Measurements from ENCODE around the gene GMCL2. TPM values are rescaled to one million over a fixed set of nuclear protein-coding genes. Genes with fewer than 3 reads are reported as not detected.

Gene GMCL2
- total and polyA plus RNA-seq, 8 donors, result not detected

DNA sequence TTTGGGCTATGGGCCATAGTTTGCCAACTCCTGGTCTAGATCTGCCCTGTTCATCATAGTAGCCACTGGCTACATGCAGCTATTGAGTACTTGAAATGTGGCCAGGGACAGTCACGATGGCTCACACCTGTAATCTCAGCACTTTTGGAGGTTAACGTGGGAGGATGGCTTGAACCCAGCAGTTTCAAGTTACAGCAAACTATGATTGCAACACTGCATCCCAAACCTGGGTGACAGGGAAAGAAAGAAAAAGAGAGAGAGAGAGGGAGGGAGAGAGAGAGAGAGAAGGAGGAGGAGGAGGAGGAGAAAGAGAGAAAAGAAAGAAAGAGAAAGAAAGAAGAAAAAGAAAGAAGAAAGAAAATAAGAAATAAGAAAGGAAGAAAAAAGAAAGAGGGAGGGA is 5.1 kb upstream of the GMCL2 start:
- FAIRE-seq, result no peak
- Histone ChIP-seq H3K4me1 (no peaks in the 10 kb centered on the region), H3K9me3 (no peaks in the 10 kb centered on the region), H3K27me3 (no peaks in the 10 kb centered on the region), H3K27ac (no peak overlapping the region), H3K4me3 (no peak overlapping the region), H3K36me3 (no peaks in the 10 kb centered on the region)
- TF ChIP-seq CTCF (IDR thresholded peaks at IDR 0.05), result no peak
- WGBS, 2 donors, result 34 to 45% methylated on average over 2 of the region's 2 CpGs
- intact Hi-C loops (cut with DNase I), result no loop called here
- no peak for ATAC-seq
- no peak for DNase-seq

DNA sequence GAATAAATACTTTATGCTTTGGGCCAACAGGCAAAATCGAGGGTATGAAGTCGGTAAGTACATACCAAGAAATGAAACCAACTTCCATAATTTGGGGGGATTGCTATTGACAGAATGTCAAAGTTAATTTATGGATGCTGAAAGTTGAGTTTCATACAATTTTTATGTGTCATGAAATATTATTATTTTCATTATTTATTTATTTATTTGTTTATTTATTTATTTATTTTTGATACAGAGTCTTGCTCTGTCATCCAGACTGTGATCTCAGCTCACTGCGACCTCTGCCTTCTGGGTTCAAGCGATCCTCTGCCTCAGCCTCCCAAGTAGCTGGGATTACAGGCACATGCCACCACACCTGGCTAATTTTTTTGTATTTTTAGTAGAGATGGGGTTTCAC is 4.5 kb upstream of the GMCL2 start:
- Histone ChIP-seq H3K4me3 (no peak overlapping the region), H3K27ac (no peak overlapping the region), H3K27me3 (no peaks in the 10 kb centered on the region), H3K9me3 (no peaks in the 10 kb centered on the region), H3K36me3 (no peaks in the 10 kb centered on the region), H3K4me1 (no peaks in the 10 kb centered on the region)
- FAIRE-seq (no peak), DNase-seq (no peak), ATAC-seq (no peak)
- intact Hi-C loops (cut with DNase I), result no loop called here
- no peak for TF ChIP-seq CTCF (IDR thresholded peaks at IDR 0.05)
- 63 to 88% methylated on average over 4 of the region's 4 CpGs for WGBS, 2 donors

DNA sequence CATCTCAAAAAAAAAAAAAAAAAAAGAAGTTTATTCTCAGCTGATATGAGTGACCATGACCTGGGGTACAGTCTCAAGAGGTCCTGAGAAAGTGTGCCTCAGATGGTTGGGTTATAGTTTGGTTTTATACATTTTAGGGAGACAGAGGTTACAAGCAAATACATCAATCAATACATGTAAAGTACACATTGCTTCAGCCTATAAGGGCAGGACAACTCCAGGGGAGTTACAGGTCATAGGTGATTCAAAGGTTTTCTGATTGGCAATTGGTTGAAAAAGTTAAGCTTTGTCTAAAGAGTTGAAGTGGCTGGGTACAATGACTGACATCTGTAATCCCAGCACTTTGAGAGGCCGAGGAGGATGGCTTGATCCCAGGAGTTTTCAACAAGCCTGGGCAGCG is 2.3 kb upstream of the GMCL2 start:
- H3K36me3 ChIP-seq, result no peaks in the 10 kb centered on the region
- WGBS, 2 donors, result 40 to 41% methylated on average over 2 of the region's 2 CpGs
- FAIRE-seq (no peak), ATAC-seq (no peak), DNase-seq (no peak)
- H3K4me1 ChIP-seq, result no peaks in the 10 kb centered on the region
- no peaks in the 10 kb centered on the region for H3K9me3 ChIP-seq
- no peak overlapping the region for H3K27ac ChIP-seq
- intact Hi-C loops (cut with DNase I), result no loop called here
- TF ChIP-seq CTCF (IDR thresholded peaks at IDR 0.05), result no peak
- H3K27me3 ChIP-seq, result no peaks in the 10 kb centered on the region
- no peak overlapping the region for H3K4me3 ChIP-seq

- ATAC-seq, result no peak
- intact Hi-C loops (cut with DNase I), result no loop called here
- no peak for DNase-seq
- TF ChIP-seq CTCF (IDR thresholded peaks at IDR 0.05), result no peak
- Histone ChIP-seq H3K27ac (no peak overlapping the region), H3K4me1 (no peaks in the 10 kb centered on the region), H3K4me3 (no peak overlapping the region), H3K27me3 (no peaks in the 10 kb centered on the region), H3K9me3 (no peaks in the 10 kb centered on the region), H3K36me3 (no peaks in the 10 kb centered on the region)
- no peak for FAIRE-seq
- WGBS, 2 donors, result 65 to 76% methylated on average over 6 of the region's 6 CpGs
Measured at GRCh38 chr5:178186427-178186826, 744 bp downstream of the GMCL2 start.

DNA sequence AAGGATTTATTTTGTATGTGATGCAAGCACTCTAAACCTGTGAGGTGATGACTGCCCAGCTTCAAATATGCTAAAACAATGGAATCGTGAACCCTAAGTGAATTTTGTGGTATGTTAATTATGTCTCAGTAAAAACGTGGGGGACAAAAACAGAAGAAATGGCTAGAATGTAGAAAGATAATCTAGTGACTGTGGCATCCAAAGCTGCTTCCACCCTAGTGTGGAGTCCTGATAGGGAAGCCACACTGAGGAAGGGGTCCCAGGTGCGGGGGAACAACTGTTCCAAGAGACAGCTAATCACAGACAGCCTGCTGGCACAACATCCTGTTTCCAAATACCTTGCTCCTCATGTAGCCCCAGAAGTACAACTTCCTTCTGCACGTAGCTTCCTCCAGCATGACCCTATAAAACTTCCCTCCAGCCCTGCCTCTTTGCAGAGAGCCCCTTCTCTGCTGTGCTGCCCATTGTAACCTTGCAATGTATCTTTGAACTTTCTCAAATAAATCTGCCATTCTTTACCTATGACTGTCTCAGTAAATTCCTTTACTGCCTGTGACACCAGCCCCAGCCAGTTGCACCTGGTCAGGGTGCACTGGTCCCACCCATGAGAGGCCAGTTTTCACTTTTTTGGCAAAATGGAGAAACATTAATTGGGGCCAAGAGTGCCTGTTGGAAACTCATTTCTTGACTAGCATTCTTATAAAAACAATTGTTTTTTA is 4.9 kb downstream of the GMCL2 start:
- no peak overlapping the region for H3K27ac ChIP-seq
- FAIRE-seq, result no peak
- intact Hi-C loops (cut with DNase I), result no loop called here
- no peaks in the 10 kb centered on the region for H3K36me3 ChIP-seq
- no peaks in the 10 kb centered on the region for H3K27me3 ChIP-seq
- ATAC-seq, result no peak
- 46 to 49% methylated on average over 4 of the region's 4 CpGs for WGBS, 2 donors
- no peak for TF ChIP-seq CTCF (IDR thresholded peaks at IDR 0.05)
- H3K4me1 ChIP-seq, result no peaks in the 10 kb centered on the region
- no peak for DNase-seq
- no peak overlapping the region for H3K4me3 ChIP-seq
- H3K9me3 ChIP-seq, result no peaks in the 10 kb centered on the region
